HEK293 (cell line): ENCODE measurements around the gene LASP1.
A peak's percentile ranks its signal among the peaks of the same experiment; 100 is the strongest.

ENCODE experiments used
- CTCF ChIA-PET: fragments of 350-600 bp; formaldehyde crosslinking; extraction: SDS; loops from one replicate; lab custom pipeline; 2021; ENCODE audit warnings: antibody characterized with exemption; lab: Yijun Ruan, JAX
- POLR2A ChIA-PET: fragments of 300-600 bp; formaldehyde crosslinking; extraction: SDS; loops from one replicate; lab custom pipeline; 2020; ENCODE audit warnings: antibody characterized with exemption, inconsistent platforms; lab: Yijun Ruan, JAX
- H3K27ac ChIP-seq: fragments of 200-500 bp; sonication (Bioruptor generic); 2 replicates; pipeline ENCODE4 v1.5.1; 2014; ENCODE audit warnings: low read depth, low read length, control low read depth, inconsistent platforms; ENCODE audit errors: extremely low read depth
- H3K36me3 ChIP-seq, 2 experiments: fragments of 200-500 bp in 1 of 2; sonication (Bioruptor generic) in 1 of 2; 1 replicate in 1 of 2; 2 replicates in 1 of 2; pipeline ENCODE4 v1.5.1; 2014 to 2017; ENCODE audit warnings: inconsistent platforms in 2 of 2, low read length in 2 of 2; ENCODE audit not compliant: control insufficient read depth in 2 of 2, insufficient read depth in 1 of 2
- H3K4me1 ChIP-seq: fragments of 200-500 bp; sonication (Bioruptor generic); 2 replicates; pipeline ENCODE4 v1.5.1; 2014; ENCODE audit warnings: mild to moderate bottlenecking, low read length, inconsistent platforms; ENCODE audit not compliant: control insufficient read depth, insufficient read depth
- H3K4me3 ChIP-seq: 2 replicates; pipeline ENCODE4 v1.5.1; 2011; ENCODE audit warnings: low read depth, mild to moderate bottlenecking, control low read depth, low read length, moderate library complexity
- H3K9me3 ChIP-seq: fragments of 200-500 bp; sonication (Bioruptor generic); 2 replicates; pipeline ENCODE4 v1.5.1; 2014; ENCODE audit warnings: low read depth, low read length, inconsistent platforms; ENCODE audit not compliant: control insufficient read depth, insufficient read depth
- KLF10 ChIP-seq: fragments of 450-650 bp; IDR thresholded peaks from 2 replicates; pipeline ENCODE4 v1.5.1; 2018; ENCODE audit warnings: missing biosample characterization, mild to moderate bottlenecking, missing genetic modification characterization
- KLF7 ChIP-seq: fragments of 450-650 bp; formaldehyde crosslinking; IDR thresholded peaks from 2 replicates; pipeline ENCODE4 v1.5.1; 2016; ENCODE audit warnings: missing biosample characterization, missing genetic modification characterization, borderline replicate concordance
- ZBTB8A ChIP-seq: fragments of 450-650 bp; formaldehyde crosslinking; IDR thresholded peaks from 2 replicates; pipeline ENCODE4 v1.5.1; 2016; ENCODE audit warnings: missing biosample characterization, missing genetic modification characterization
- ZFP3 ChIP-seq: fragments of 450-650 bp; formaldehyde crosslinking; IDR thresholded peaks from 2 replicates; pipeline ENCODE4 v1.5.1; 2016; ENCODE audit warnings: low read depth, missing biosample characterization, missing genetic modification characterization
- ZIC2 ChIP-seq: fragments of 450-650 bp; formaldehyde crosslinking; IDR thresholded peaks from 2 replicates; pipeline ENCODE4 v1.5.1; 2016; ENCODE audit warnings: missing biosample characterization, missing genetic modification characterization
- ZNF121 ChIP-seq: fragments of 450-650 bp; formaldehyde crosslinking; IDR thresholded peaks from 2 replicates; pipeline ENCODE4 v1.5.1; 2016; ENCODE audit warnings: missing biosample characterization, missing genetic modification characterization
- ZNF223 ChIP-seq: fragments of 450-650 bp; formaldehyde crosslinking; IDR thresholded peaks from 2 replicates; pipeline ENCODE4 v1.5.1; 2016; ENCODE audit warnings: missing biosample characterization, missing genetic modification characterization
- ZNF341 ChIP-seq: fragments of 450-650 bp; formaldehyde crosslinking; IDR thresholded peaks from 2 replicates; pipeline ENCODE4; 2016; ENCODE audit warnings: low read depth, missing biosample characterization, missing genetic modification characterization
- ZNF549 ChIP-seq: fragments of 450-650 bp; IDR thresholded peaks from 2 replicates; pipeline ENCODE4 v1.5.1; 2018; ENCODE audit warnings: missing biosample characterization, missing genetic modification characterization, mild to moderate bottlenecking, inconsistent platforms, moderate library complexity
- ZNF596 ChIP-seq: fragments of 450-650 bp; IDR thresholded peaks from 2 replicates; pipeline ENCODE4 v1.5.0; 2018; ENCODE audit warnings: missing biosample characterization, mild to moderate bottlenecking, missing genetic modification characterization, moderate library complexity
- ZNF785 ChIP-seq: fragments of 450-650 bp; formaldehyde crosslinking; IDR thresholded peaks from 2 replicates; pipeline ENCODE4 v1.5.1; 2016; ENCODE audit warnings: missing biosample characterization, missing genetic modification characterization
- TF ChIP-seq, protein P1 (sequence below): fragments of 450-650 bp; formaldehyde crosslinking; IDR thresholded peaks from 2 replicates; pipeline ENCODE4; 2016; ENCODE audit warnings: missing biosample characterization, missing genetic modification characterization
- TF ChIP-seq, protein P2 (sequence below): fragments of 450-650 bp; IDR thresholded peaks from 2 replicates; pipeline ENCODE4 v1.5.1; 2018; ENCODE audit warnings: missing biosample characterization, mild to moderate bottlenecking, missing genetic modification characterization
- TF ChIP-seq, protein P3 (sequence below): fragments of 450-650 bp; formaldehyde crosslinking; IDR thresholded peaks from 2 replicates; pipeline ENCODE4 v1.5.1; 2016; ENCODE audit warnings: missing biosample characterization, missing genetic modification characterization
- TF ChIP-seq, protein P4 (sequence below): fragments of 450-650 bp; formaldehyde crosslinking; IDR thresholded peaks from 2 replicates; pipeline ENCODE4 v1.5.1; 2016; ENCODE audit warnings: missing biosample characterization, missing genetic modification characterization

Gene LASP1

DNA sequence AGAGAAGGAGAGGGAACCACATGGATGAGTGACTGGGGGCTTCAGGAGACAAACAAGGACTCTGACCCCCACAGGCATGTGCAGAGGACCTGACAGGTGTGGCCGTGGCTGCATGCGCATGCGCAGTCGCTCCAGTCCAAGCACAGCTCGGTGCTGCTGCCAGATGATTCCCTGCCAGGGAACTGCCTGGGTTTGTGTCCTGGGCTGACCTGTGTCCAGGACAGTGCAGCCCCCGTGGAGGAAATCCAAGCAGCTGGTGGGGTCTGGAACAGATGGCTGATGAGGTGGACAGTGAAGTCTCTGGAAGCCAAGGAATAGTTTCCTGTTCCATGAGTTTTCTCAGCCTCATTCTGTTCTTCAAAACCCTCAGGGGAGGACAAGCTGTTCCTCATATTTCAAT, 27.3 kb downstream of the LASP1 start:
- H3K4me3 ChIP-seq, result no peak overlapping the region
- H3K9me3 ChIP-seq, result no peaks in the 10 kb centered on the region
- H3K4me1 ChIP-seq, result peaks cover 8% of the 10 kb centered on the region; the same call in 1 of the 2 replicates
- H3K27ac ChIP-seq, result no peak overlapping the region
- H3K36me3 ChIP-seq, result peaks cover 0 to 43% of the 10 kb centered on the region in 2 experiments; a peak in 2 of 3 replicates
- TF ChIP-seq KLF7 (tag by site-specific recombination) (no peak), KLF10 (no peak), ZNF121 (tag by site-specific recombination) (0 out of 2 replicates have a peak, but pooled peaks have one; percentile 25), ZFP3 (tag by site-specific recombination) (no peak), ZNF596 (tag by site-specific recombination) (no peak), ZNF549 (tag by site-specific recombination) (no peak)
- TF ChIP-seq, protein P1, sequence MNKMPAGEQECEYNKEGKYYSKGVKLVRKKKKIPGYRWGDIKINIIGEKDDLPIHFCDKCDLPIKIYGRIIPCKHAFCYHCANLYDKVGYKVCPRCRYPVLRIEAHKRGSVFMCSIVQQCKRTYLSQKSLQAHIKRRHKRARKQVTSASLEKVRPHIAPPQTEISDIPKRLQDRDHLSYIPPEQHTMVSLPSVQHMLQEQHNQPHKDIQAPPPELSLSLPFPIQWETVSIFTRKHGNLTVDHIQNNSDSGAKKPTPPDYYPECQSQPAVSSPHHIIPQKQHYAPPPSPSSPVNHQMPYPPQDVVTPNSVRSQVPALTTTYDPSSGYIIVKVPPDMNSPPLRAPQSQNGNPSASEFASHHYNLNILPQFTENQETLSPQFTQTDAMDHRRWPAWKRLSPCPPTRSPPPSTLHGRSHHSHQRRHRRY, result no peak
- TF ChIP-seq, protein P2, sequence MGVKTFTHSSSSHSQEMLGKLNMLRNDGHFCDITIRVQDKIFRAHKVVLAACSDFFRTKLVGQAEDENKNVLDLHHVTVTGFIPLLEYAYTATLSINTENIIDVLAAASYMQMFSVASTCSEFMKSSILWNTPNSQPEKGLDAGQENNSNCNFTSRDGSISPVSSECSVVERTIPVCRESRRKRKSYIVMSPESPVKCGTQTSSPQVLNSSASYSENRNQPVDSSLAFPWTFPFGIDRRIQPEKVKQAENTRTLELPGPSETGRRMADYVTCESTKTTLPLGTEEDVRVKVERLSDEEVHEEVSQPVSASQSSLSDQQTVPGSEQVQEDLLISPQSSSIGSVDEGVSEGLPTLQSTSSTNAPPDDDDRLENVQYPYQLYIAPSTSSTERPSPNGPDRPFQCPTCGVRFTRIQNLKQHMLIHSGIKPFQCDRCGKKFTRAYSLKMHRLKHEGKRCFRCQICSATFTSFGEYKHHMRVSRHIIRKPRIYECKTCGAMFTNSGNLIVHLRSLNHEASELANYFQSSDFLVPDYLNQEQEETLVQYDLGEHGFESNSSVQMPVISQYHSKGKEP (tag by site-specific recombination), result 0 out of 2 replicates have a peak, but pooled peaks have one; percentile 18
- ChIA-PET CTCF (interaction anchor here (0.8 to 1.0 kb wide), 2 partner anchors 9 to 726 kb away, joined by 3 read pairs; no protein-coding TSS in a partner anchor), POLR2A (no interaction called here)

DNA sequence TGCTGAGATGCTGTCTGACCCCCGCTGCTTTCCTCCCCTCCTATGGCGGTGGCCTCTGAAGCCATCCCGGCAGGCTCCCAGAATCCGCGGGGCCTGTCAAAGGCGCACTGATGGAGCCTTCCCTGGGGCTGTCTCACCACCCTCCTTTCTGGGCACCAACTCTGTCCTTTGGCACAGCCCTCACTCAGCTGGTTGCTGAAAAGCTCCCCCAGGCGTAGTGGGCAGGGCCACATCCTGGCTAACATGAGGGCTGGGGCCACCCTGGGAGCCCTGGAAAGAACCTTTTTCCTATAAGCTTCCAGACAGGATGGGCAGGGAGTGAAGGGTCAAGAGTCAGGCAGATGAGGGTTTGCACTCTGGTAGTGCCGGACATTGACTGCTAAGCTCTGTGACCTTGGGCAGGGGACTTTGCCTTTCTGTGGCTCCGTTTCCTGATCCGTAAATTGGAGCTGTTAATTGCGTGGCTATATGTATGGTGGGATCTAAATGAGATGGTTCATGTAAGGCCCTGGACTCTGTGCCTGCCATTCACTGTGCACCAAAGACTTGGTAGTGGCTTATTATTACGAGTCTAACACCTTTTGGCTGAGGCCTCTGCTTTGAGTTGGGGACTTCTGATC, 27.9 kb downstream of the LASP1 start:
- CTCF ChIA-PET, result interaction anchor here (0.7 to 1.2 kb wide), 3 partner anchors 24 to 726 kb away, joined by 3 read pairs; no protein-coding TSS in a partner anchor
- no peaks in the 10 kb centered on the region for H3K9me3 ChIP-seq
- peaks cover 8% of the 10 kb centered on the region; the same call in 1 of the 2 replicates for H3K4me1 ChIP-seq
- POLR2A ChIA-PET, result no interaction called here
- H3K36me3 ChIP-seq, result peaks cover 0 to 37% of the 10 kb centered on the region in 2 experiments; a peak in 2 of 3 replicates
- TF ChIP-seq, protein P3, sequence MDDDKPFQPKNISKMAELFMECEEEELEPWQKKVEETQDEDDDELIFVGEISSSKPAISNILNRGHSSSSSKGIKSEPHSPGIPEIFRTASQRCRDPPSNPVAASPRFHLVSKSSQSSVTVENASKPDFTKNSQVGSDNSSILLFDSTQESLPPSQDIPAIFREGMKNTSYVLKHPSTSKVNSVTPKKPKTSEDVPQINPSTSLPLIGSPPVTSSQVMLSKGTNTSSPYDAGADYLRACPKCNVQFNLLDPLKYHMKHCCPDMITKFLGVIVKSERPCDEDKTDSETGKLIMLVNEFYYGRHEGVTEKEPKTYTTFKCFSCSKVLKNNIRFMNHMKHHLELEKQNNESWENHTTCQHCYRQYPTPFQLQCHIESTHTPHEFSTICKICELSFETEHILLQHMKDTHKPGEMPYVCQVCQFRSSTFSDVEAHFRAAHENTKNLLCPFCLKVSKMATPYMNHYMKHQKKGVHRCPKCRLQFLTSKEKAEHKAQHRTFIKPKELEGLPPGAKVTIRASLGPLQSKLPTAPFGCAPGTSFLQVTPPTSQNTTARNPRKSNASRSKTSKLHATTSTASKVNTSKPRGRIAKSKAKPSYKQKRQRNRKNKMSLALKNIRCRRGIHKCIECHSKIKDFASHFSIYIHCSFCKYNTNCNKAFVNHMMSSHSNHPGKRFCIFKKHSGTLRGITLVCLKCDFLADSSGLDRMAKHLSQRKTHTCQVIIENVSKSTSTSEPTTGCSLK, result no peak
- TF ChIP-seq ZBTB8A (tag by site-specific recombination) (peak; percentile 79), ZIC2 (peak; percentile 99), ZNF785 (tag by site-specific recombination) (no peak), ZNF223 (tag by site-specific recombination) (no peak), ZNF341 (tag by site-specific recombination) (0 out of 2 replicates have a peak, but pooled peaks have one; percentile 11)
- TF ChIP-seq, protein P4, sequence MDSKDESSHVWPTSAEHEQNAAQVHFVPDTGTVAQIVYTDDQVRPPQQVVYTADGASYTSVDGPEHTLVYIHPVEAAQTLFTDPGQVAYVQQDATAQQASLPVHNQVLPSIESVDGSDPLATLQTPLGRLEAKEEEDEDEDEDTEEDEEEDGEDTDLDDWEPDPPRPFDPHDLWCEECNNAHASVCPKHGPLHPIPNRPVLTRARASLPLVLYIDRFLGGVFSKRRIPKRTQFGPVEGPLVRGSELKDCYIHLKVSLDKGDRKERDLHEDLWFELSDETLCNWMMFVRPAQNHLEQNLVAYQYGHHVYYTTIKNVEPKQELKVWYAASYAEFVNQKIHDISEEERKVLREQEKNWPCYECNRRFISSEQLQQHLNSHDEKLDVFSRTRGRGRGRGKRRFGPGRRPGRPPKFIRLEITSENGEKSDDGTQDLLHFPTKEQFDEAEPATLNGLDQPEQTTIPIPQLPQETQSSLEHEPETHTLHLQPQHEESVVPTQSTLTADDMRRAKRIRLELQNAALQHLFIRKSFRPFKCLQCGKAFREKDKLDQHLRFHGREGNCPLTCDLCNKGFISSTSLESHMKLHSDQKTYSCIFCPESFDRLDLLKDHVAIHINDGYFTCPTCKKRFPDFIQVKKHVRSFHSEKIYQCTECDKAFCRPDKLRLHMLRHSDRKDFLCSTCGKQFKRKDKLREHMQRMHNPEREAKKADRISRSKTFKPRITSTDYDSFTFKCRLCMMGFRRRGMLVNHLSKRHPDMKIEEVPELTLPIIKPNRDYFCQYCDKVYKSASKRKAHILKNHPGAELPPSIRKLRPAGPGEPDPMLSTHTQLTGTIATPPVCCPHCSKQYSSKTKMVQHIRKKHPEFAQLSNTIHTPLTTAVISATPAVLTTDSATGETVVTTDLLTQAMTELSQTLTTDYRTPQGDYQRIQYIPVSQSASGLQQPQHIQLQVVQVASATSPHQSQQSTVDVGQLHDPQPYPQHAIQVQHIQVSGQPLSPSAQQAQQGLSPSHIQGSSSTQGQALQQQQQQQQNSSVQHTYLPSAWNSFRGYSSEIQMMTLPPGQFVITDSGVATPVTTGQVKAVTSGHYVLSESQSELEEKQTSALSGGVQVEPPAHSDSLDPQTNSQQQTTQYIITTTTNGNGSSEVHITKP (tag by site-specific recombination), result 0 out of 2 replicates have a peak, but pooled peaks have one; percentile 10
- H3K27ac ChIP-seq, result no peak overlapping the region
- H3K4me3 ChIP-seq, result no peak overlapping the region
